NCI-H1092 (cell line): ENCODE measurements around the gene TMEM212.

Experiments
- DNase-seq: peaks from one replicate; lab custom pipeline; 2025; lab: John Stamatoyannopoulos, UW

The TMEM212 gene

GRCh38 chr3:171842864-171843518, at the start of gene TMEM212:
TMEM212 (plus strand) TSS chr3:171843349; CDS start chr3:171843384, 35 bp downstream.
- no peak for DNase-seq

- DNase-seq, result no peak
Measured at GRCh38 chr3:171796625-171797264, 46.4 kb upstream of the TMEM212 start.

- no peak for DNase-seq
Measured at GRCh38 chr3:171797265-171797679, 45.9 kb upstream of the TMEM212 start.

- no peak for DNase-seq
Measured at GRCh38 chr3:171797873-171798272, 45.3 kb upstream of the TMEM212 start.

- no peak for DNase-seq
Measured at GRCh38 chr3:171799501-171799900, 43.6 kb upstream of the TMEM212 start.

GRCh38 chr3:171801738-171802589, 41.2 kb upstream of the TMEM212 start:
- DNase-seq, result no peak

- DNase-seq, result no peak
Measured at GRCh38 chr3:171802590-171802956, 40.6 kb upstream of the TMEM212 start.

GRCh38 chr3:171803044-171803443, 40.1 kb upstream of the TMEM212 start:
- DNase-seq, result no peak

GRCh38 chr3:171804618-171805389, 38.3 kb upstream of the TMEM212 start:
- no peak for DNase-seq

- no peak for DNase-seq
Measured at GRCh38 chr3:171805687-171806086, 37.5 kb upstream of the TMEM212 start.

- DNase-seq, result no peak
Measured at GRCh38 chr3:171806200-171807128, 36.7 kb upstream of the TMEM212 start.

- DNase-seq, result no peak
Measured at GRCh38 chr3:171807129-171807675, 35.9 kb upstream of the TMEM212 start.

- DNase-seq, result no peak
Measured at GRCh38 chr3:171807806-171808205, 35.3 kb upstream of the TMEM212 start.

GRCh38 chr3:171809611-171809860, 33.6 kb upstream of the TMEM212 start:
- DNase-seq, result no peak

GRCh38 chr3:171809861-171810628, 33.1 kb upstream of the TMEM212 start, which contains the start of gene PLD1:
PLD1 (minus strand) TSS chr3:171810483; CDS start chr3:171738051, 72,432 bp downstream.
- peak; percentile 49 for DNase-seq

- no peak for DNase-seq
Measured at GRCh38 chr3:171810629-171811294, 32.4 kb upstream of the TMEM212 start.

GRCh38 chr3:171811295-171811912, 31.7 kb upstream of the TMEM212 start:
- no peak for DNase-seq

GRCh38 chr3:171811913-171812335, 31.2 kb upstream of the TMEM212 start:
- DNase-seq, result no peak

- DNase-seq, result no peak
Measured at GRCh38 chr3:171812811-171813210, 30.3 kb upstream of the TMEM212 start.
